ENCODE results near the gene B4GALNT4. TPM values are rescaled to one million over a fixed set of nuclear protein-coding genes. Genes with fewer than 3 reads are reported as not detected.

B4GALNT4 gene
- total and polyA plus RNA-seq, 2 of the 4 experiments (the other 2 are of a cell fraction), result 5.2 to 38.6 TPM

GRCh38 chr11:395866-396265 is 26.6 kb downstream of the B4GALNT4 start:
- no peak overlapping the region for H4K5ac ChIP-seq (ENCODE audit: low read depth, low read length)
- no peak overlapping the region for H3K9ac ChIP-seq (ENCODE audit: low read depth, low read length)
- no TSS peak for BruUV-seq (replicated peaks)
- H3K18ac ChIP-seq (ENCODE audit: low read depth, low read length), result no peak overlapping the region
- H3K4me1 ChIP-seq (ENCODE audit: control insufficient read depth, insufficient read depth, low read length), result peaks cover 22% of the 10 kb centered on the region
- no peak overlapping the region for H2BK20ac ChIP-seq (ENCODE audit: low read depth, low read length)
- peaks cover 6% of the 10 kb centered on the region for H3K9me1 ChIP-seq (ENCODE audit: insufficient read depth, low read length)
- no peak overlapping the region for H4K8ac ChIP-seq (ENCODE audit: low read depth in 2 of 2, low read length in 2 of 2)
- H4K20me1 ChIP-seq (ENCODE audit: insufficient read depth, low read length), result no peaks in the 10 kb centered on the region
- H2AK5ac ChIP-seq (ENCODE audit: low read depth, low read length), result peak overlapping the region; percentile 58
- no peak overlapping the region for H2BK5ac ChIP-seq (ENCODE audit: low read depth, low read length, poor library complexity, severe bottlenecking)
- H3K27ac ChIP-seq (ENCODE audit: insufficient read depth, low read length), result no peak overlapping the region
- H3K27me3 ChIP-seq (ENCODE audit: control insufficient read depth, insufficient read depth, low read length), result peaks cover 13% of the 10 kb centered on the region
- WGBS, 2 experiments (ENCODE audit: extremely low coverage in 2 of 2, insufficient read length in 1 of 2), result 81% methylated on average over 4 of the region's 11 CpGs; no CpG with 5 or more reads in 1 of the 2 experiments
- H2AFZ ChIP-seq (replicated peaks; ENCODE audit: low read length, poor library complexity), result no peak overlapping the region
- no peak for TF ChIP-seq CEBPB (IDR thresholded peaks at IDR 0.05; ENCODE audit: low read depth, low read length)
- TF ChIP-seq MAZ (IDR thresholded peaks at IDR 0.05; ENCODE audit: borderline replicate concordance, low read depth, low read length), result no peak
- TF ChIP-seq FOS (IDR thresholded peaks at IDR 0.05; ENCODE audit: low read depth, low read length), result no peak
- TF ChIP-seq MAFK (IDR thresholded peaks at IDR 0.05; ENCODE audit: low read depth, low read length), result no peak
- no peak for TF ChIP-seq SMC3 (IDR thresholded peaks at IDR 0.05; ENCODE audit: low read depth, low read length)
- no peak for TF ChIP-seq RFX5 (IDR thresholded peaks at IDR 0.05; ENCODE audit: low read depth, low read length)
- no peak overlapping the region for H2BK15ac ChIP-seq (ENCODE audit: low read depth, low read length)
- intact Hi-C loops (cut with micrococcal nuclease), result no loop called here
- ATAC-seq (ENCODE audit: low read depth) (no peak), DNase-seq (no peak)
- no peak overlapping the region for H4K91ac ChIP-seq (ENCODE audit: insufficient read depth, low read depth, low read length)
- no peak overlapping the region for H3K4me3 ChIP-seq (ENCODE audit: insufficient read depth, low read depth, low read length)
- peaks cover 5% of the 10 kb centered on the region; the same call in 1 of the 2 replicates for H3K9me3 ChIP-seq (ENCODE audit: control insufficient read depth, insufficient read depth, low read length)
- no peak overlapping the region for H3K4ac ChIP-seq (ENCODE audit: low read depth, low read length)
- H3K79me1 ChIP-seq (ENCODE audit: low read depth in 1 of 2, low read length in 2 of 2), result peaks cover 0 to 4% of the 10 kb centered on the region in 2 experiments; a peak in 1 of 4 replicates
- dilution Hi-C loops (cut with HindIII; ENCODE audit: low sequenced_read_pairs, unreplicated experiment), result no loop called here
- ChIA-PET POLR2A (ENCODE audit: unreplicated experiment) (no interaction called here), CTCF (no interaction called here)
- in situ Hi-C loops (cut with MboI; ENCODE audit: low sequenced_read_pairs), result no loop called here
- H3K4me2 ChIP-seq (ENCODE audit: low read depth, low read length), result no peak overlapping the region
- no peaks in the 10 kb centered on the region for H3K36me3 ChIP-seq (ENCODE audit: control insufficient read depth, insufficient read depth, low read length)
- H3K23ac ChIP-seq (ENCODE audit: low read depth, low read length), result no peak overlapping the region
- no peak overlapping the region for H2BK120ac ChIP-seq (ENCODE audit: low read depth, low read length)
- H3K14ac ChIP-seq (replicated peaks; ENCODE audit: low read depth, low read length), result no peak overlapping the region
- H2AK9ac ChIP-seq (replicated peaks; ENCODE audit: low read depth, low read length, poor library complexity), result peak overlapping the region; percentile 55
- no peak overlapping the region for H3K56ac ChIP-seq (ENCODE audit: extremely low read depth, insufficient read depth, low read length)
